Measurements from ENCODE around the gene HLA-F.
A peak's percentile ranks its signal among the peaks of the same experiment; 100 is the strongest.

The HLA-F gene

GRCh38 chr6:29744621-29745020 lies 21.4 kb downstream of the HLA-F start:
- no peak for DNase-seq

- DNase-seq, result no peak
These were observed 22.2 kb downstream of the HLA-F start for GRCh38 chr6:29745386-29745785.

GRCh38 chr6:29745855-29746449 lies 22.7 kb downstream of the HLA-F start:
- no peak for DNase-seq

- no peak for DNase-seq
These were observed 23.8 kb downstream of the HLA-F start for GRCh38 chr6:29746846-29747687.

- no peak for DNase-seq
These were observed 24.5 kb downstream of the HLA-F start for GRCh38 chr6:29747688-29748250.

- DNase-seq, result peak; percentile 89 to 91
These were observed 25.4 kb downstream of the HLA-F start for GRCh38 chr6:29748391-29749307.

GRCh38 chr6:29749308-29749662 lies 26.1 kb downstream of the HLA-F start:
- DNase-seq, result no peak

- no peak for DNase-seq
These were observed 26.4 kb downstream of the HLA-F start for GRCh38 chr6:29749668-29750067.

- no peak for DNase-seq
These were observed 27.5 kb downstream of the HLA-F start for GRCh38 chr6:29750709-29751108.

GRCh38 chr6:29751480-29751879 lies 28.2 kb downstream of the HLA-F start:
- no peak for DNase-seq

GRCh38 chr6:29752451-29753308 lies 29.4 kb downstream of the HLA-F start:
- peak; percentile 92 to 94 for DNase-seq

- DNase-seq, result no peak
These were observed 30.0 kb downstream of the HLA-F start for GRCh38 chr6:29753309-29753644.

- DNase-seq, result no peak
These were observed 32.1 kb downstream of the HLA-F start for GRCh38 chr6:29755295-29755871.

GRCh38 chr6:29757282-29757681 lies 34.0 kb downstream of the HLA-F start:
- no peak for DNase-seq

GRCh38 chr6:29757701-29758293 lies 34.6 kb downstream of the HLA-F start:
- no peak for DNase-seq

GRCh38 chr6:29758761-29759160 lies 35.5 kb downstream of the HLA-F start:
- no peak for DNase-seq

- no peak for DNase-seq
These were observed 36.2 kb downstream of the HLA-F start for GRCh38 chr6:29759457-29759856.

GRCh38 chr6:29760328-29760727 lies 37.1 kb downstream of the HLA-F start:
- no peak for DNase-seq

- DNase-seq, result no peak
These were observed 38.8 kb downstream of the HLA-F start for GRCh38 chr6:29762051-29762450.

GRCh38 chr6:29762781-29763214 lies 39.6 kb downstream of the HLA-F start:
- DNase-seq, result peak in 1 of 2 donors; percentile 9
